A549 (cell line): Measurements from ENCODE around the gene PIH1D1.

ENCODE experiments used
- CEBPB ChIP-seq, 2 experiments: fragments of >200 bp in 1 of 2; sonication (Bioruptor Twin) in 1 of 2; formaldehyde crosslinking in 1 of 2; IDR thresholded peaks; 2 replicates each; pipeline ENCODE4 v1.6.1; 2012 to 2016
- EP300 ChIP-seq, 2 experiments: fragments of >200 bp; sonication (Bioruptor Twin); formaldehyde crosslinking; IDR thresholded peaks; 2 replicates in 1 of 2; 3 replicates in 1 of 2; pipeline ENCODE4 v1.6.1; 2016 to 2017
- GATA3 ChIP-seq: IDR thresholded peaks from 2 replicates; pipeline ENCODE4 v1.6.1; 2012; ENCODE audit warnings: borderline replicate concordance
- MAZ ChIP-seq: fragments of 150-350 bp; IDR thresholded peaks from 2 replicates; pipeline ENCODE4 v1.6.1; 2014; ENCODE audit warnings: antibody characterized with exemption, low read depth, low read length, borderline replicate concordance
- PHF8 ChIP-seq: fragments of 200-600 bp; sonication (generic); IDR thresholded peaks from 2 replicates; pipeline ENCODE4 v1.6.1; 2016; ENCODE audit warnings: low read depth, mild to moderate bottlenecking, antibody characterized with exemption, moderate library complexity, borderline replicate concordance
- POLR2A ChIP-seq: IDR thresholded peaks from 2 replicates; pipeline ENCODE4 v1.6.1; 2012; ENCODE audit warnings: mild to moderate bottlenecking, low read length
- POLR2AphosphoS2 ChIP-seq: conservative IDR thresholded peaks from 2 replicates; pipeline ENCODE4 v1.6.1; 2012; ENCODE audit warnings: low read length, improper control_type of control experiment, inconsistent platforms
- ZNF302 ChIP-seq: fragments of 250-450 bp; sonication (Bioruptor Pico); IDR thresholded peaks from 2 replicates; pipeline ENCODE4 v1.9.0; 2021; ENCODE audit warnings: inconsistent platforms, mild to moderate bottlenecking, moderate library complexity
- TF ChIP-seq, protein P1 (sequence below): fragments of >200 bp; sonication (Bioruptor Twin); formaldehyde crosslinking; IDR thresholded peaks from 3 replicates; pipeline ENCODE4 v1.5.1; 2016
- TF ChIP-seq, protein P2 (sequence below): IDR thresholded peaks from 2 replicates; pipeline ENCODE4 v1.6.1; 2012
- TF ChIP-seq, protein P3 (sequence below): fragments of 450-650 bp; IDR thresholded peaks from 2 replicates; pipeline ENCODE4 v1.6.1; 2014; ENCODE audit warnings: antibody characterized with exemption
- TF ChIP-seq, protein P4 (sequence below): fragments of 200-600 bp; sonication (generic); IDR thresholded peaks from 2 replicates; pipeline ENCODE4 v1.6.1; 2016; ENCODE audit warnings: antibody characterized with exemption, mild to moderate bottlenecking, moderate library complexity
- TF ChIP-seq, protein P5 (sequence below): fragments of 250-450 bp; sonication (Bioruptor Pico); IDR thresholded peaks from 2 replicates; pipeline ENCODE4 v1.5.0; 2021; ENCODE audit warnings: mild to moderate bottlenecking, moderate library complexity, borderline replicate concordance

DNA sequence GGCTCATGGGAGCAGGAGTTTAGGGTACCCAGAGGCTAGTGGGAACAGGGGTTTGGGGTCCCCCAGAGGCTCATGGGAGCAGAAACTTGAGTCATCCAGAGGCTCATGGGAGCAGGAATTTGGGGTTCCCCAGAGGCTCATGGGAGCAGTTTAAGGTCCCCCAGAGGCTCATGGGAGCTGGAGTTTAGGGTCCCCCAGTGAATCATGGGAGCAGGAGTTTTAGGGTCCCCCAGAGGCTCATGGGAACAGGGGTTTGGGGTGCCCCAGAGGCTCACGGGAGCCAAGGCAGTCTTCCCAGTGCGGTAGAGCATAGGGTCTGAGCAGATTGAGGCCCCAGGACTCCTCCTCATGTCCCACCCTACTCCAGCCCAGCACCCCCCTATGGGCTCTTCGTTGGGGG is 13.8 kb upstream of the PIH1D1 start:
- TF ChIP-seq PHF8 (no peak), POLR2A (no peak), POLR2AphosphoS2 (no peak), CEBPB (IDR thresholded peaks at IDR 0.05) (no peak), ZNF302 (no peak), GATA3 (no peak), EP300 (IDR thresholded peaks at IDR 0.05) (no peak), MAZ (no peak)
- TF ChIP-seq, protein P1, sequence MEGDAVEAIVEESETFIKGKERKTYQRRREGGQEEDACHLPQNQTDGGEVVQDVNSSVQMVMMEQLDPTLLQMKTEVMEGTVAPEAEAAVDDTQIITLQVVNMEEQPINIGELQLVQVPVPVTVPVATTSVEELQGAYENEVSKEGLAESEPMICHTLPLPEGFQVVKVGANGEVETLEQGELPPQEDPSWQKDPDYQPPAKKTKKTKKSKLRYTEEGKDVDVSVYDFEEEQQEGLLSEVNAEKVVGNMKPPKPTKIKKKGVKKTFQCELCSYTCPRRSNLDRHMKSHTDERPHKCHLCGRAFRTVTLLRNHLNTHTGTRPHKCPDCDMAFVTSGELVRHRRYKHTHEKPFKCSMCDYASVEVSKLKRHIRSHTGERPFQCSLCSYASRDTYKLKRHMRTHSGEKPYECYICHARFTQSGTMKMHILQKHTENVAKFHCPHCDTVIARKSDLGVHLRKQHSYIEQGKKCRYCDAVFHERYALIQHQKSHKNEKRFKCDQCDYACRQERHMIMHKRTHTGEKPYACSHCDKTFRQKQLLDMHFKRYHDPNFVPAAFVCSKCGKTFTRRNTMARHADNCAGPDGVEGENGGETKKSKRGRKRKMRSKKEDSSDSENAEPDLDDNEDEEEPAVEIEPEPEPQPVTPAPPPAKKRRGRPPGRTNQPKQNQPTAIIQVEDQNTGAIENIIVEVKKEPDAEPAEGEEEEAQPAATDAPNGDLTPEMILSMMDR = no peak
- TF ChIP-seq, protein P2, sequence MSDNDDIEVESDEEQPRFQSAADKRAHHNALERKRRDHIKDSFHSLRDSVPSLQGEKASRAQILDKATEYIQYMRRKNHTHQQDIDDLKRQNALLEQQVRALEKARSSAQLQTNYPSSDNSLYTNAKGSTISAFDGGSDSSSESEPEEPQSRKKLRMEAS = no peak
- TF ChIP-seq, protein P3, sequence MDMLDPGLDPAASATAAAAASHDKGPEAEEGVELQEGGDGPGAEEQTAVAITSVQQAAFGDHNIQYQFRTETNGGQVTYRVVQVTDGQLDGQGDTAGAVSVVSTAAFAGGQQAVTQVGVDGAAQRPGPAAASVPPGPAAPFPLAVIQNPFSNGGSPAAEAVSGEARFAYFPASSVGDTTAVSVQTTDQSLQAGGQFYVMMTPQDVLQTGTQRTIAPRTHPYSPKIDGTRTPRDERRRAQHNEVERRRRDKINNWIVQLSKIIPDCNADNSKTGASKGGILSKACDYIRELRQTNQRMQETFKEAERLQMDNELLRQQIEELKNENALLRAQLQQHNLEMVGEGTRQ = no peak
- TF ChIP-seq, protein P4, sequence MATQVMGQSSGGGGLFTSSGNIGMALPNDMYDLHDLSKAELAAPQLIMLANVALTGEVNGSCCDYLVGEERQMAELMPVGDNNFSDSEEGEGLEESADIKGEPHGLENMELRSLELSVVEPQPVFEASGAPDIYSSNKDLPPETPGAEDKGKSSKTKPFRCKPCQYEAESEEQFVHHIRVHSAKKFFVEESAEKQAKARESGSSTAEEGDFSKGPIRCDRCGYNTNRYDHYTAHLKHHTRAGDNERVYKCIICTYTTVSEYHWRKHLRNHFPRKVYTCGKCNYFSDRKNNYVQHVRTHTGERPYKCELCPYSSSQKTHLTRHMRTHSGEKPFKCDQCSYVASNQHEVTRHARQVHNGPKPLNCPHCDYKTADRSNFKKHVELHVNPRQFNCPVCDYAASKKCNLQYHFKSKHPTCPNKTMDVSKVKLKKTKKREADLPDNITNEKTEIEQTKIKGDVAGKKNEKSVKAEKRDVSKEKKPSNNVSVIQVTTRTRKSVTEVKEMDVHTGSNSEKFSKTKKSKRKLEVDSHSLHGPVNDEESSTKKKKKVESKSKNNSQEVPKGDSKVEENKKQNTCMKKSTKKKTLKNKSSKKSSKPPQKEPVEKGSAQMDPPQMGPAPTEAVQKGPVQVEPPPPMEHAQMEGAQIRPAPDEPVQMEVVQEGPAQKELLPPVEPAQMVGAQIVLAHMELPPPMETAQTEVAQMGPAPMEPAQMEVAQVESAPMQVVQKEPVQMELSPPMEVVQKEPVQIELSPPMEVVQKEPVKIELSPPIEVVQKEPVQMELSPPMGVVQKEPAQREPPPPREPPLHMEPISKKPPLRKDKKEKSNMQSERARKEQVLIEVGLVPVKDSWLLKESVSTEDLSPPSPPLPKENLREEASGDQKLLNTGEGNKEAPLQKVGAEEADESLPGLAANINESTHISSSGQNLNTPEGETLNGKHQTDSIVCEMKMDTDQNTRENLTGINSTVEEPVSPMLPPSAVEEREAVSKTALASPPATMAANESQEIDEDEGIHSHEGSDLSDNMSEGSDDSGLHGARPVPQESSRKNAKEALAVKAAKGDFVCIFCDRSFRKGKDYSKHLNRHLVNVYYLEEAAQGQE = no peak
- TF ChIP-seq, protein P5, sequence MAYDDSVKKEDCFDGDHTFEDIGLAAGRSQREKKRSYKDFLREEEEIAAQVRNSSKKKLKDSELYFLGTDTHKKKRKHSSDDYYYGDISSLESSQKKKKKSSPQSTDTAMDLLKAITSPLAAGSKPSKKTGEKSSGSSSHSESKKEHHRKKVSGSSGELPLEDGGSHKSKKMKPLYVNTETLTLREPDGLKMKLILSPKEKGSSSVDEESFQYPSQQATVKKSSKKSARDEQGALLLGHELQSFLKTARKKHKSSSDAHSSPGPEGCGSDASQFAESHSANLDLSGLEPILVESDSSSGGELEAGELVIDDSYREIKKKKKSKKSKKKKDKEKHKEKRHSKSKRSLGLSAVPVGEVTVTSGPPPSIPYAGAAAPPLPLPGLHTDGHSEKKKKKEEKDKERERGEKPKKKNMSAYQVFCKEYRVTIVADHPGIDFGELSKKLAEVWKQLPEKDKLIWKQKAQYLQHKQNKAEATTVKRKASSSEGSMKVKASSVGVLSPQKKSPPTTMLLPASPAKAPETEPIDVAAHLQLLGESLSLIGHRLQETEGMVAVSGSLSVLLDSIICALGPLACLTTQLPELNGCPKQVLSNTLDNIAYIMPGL (CRISPR knock-in tag) = no peak
